Keratinocyte (primary cell): ENCODE measurements around the gene GID8.

Experiments
- EZH2 ChIP-seq: IDR thresholded peaks from one replicate; pipeline ENCODE4 v1.6.1; 2012; ENCODE audit warnings: inconsistent platforms, mild to moderate bottlenecking, low read length, moderate library complexity
- TF ChIP-seq, protein P1 (sequence below), 3 experiments: IDR thresholded peaks in 1 of 3; conservative IDR thresholded peaks in 1 of 3; optimal IDR thresholded peaks in 1 of 3; 2 replicates in 2 of 3; 3 replicates in 1 of 3; pipeline versions ENCODE3 to v1.5.1; 2011; ENCODE audit warnings: low read length in 3 of 3, mild to moderate bottlenecking in 3 of 3, moderate library complexity in 2 of 3, control low read depth in 1 of 3, inconsistent platforms in 1 of 3; ENCODE audit not compliant: insufficient read depth in 2 of 3; ENCODE audit errors: extremely low read depth in 1 of 3

DNA sequence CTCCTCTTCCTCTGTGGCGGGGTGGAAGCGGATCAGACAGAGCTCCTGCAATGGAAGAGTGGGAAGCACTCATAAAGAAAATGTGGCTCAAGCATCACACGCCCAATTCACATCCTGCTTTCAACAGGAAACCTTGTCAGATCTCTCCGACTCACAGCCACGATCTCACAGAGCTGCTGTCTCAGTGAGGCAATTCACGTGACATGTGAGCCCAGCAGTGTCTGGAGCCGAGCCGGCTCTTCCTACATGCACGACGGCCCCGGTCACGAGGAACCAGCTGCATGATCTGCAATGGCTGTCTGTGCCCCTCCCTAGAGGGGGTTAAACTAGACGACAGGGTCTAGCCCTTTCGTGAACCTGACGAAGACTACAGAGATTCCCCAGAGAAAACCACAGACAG, 46.8 kb upstream of the GID8 start:
- TF ChIP-seq, protein P1, sequence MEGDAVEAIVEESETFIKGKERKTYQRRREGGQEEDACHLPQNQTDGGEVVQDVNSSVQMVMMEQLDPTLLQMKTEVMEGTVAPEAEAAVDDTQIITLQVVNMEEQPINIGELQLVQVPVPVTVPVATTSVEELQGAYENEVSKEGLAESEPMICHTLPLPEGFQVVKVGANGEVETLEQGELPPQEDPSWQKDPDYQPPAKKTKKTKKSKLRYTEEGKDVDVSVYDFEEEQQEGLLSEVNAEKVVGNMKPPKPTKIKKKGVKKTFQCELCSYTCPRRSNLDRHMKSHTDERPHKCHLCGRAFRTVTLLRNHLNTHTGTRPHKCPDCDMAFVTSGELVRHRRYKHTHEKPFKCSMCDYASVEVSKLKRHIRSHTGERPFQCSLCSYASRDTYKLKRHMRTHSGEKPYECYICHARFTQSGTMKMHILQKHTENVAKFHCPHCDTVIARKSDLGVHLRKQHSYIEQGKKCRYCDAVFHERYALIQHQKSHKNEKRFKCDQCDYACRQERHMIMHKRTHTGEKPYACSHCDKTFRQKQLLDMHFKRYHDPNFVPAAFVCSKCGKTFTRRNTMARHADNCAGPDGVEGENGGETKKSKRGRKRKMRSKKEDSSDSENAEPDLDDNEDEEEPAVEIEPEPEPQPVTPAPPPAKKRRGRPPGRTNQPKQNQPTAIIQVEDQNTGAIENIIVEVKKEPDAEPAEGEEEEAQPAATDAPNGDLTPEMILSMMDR (optimal IDR thresholded peaks at IDR 0.05 in 1 of 3, IDR thresholded peaks at IDR 0.05 in 1 of 3, conservative IDR thresholded peaks at IDR 0.05 in 1 of 3; ENCODE audit: extremely low read depth in 1 of 3, insufficient read depth in 2 of 3, low read length in 3 of 3), result no peak
- TF ChIP-seq EZH2, result no peak
